Breast epithelium (tissue), 4 donors: ENCODE results near the gene OBSCN. TPM values are rescaled to one million over a fixed set of nuclear protein-coding genes. Genes with fewer than 3 reads are reported as not detected.
A peak's percentile ranks its signal among the peaks of the same experiment; 100 is the strongest.

Experiments used
- DNase-seq, 2 donors: peaks; one replicate each; pipeline ENCODE4 v3.0.0-alpha.2; 2019; ENCODE audit warnings: low spot score in 2 of 2
- H3K27ac ChIP-seq, 2 donors: fragments of 200-600 bp; sonication (generic) in 1 of 2; one replicate each; pipeline ENCODE4 v1.5.1; 2016 to 2019; ENCODE audit warnings: mild to moderate bottlenecking in 1 of 2
- H3K27me3 ChIP-seq, 2 donors: fragments of 200-600 bp; sonication (generic) in 1 of 2; one replicate each; pipeline versions ENCODE4 v1.5.1 to v1.6.0; 2017 to 2019; ENCODE audit warnings: control low read depth in 1 of 2, mild to moderate bottlenecking in 1 of 2
- H3K36me3 ChIP-seq: fragments of 200-600 bp; one replicate; pipeline ENCODE4 v1.5.1; 2019
- H3K4me1 ChIP-seq, 2 donors: fragments of 200-600 bp; sonication (generic); one replicate each; pipeline ENCODE4 v1.5.1; 2016 to 2019; ENCODE audit warnings: control low read depth in 1 of 2
- H3K4me3 ChIP-seq, 3 donors: fragments of 200-600 bp; sonication (generic); 1 replicate in 2 of 3; 2 replicates in 1 of 3; pipeline ENCODE4 v1.5.1; 2016 to 2019; ENCODE audit warnings: mild to moderate bottlenecking in 3 of 3, moderate library complexity in 2 of 3
- H3K9me3 ChIP-seq, 2 donors: fragments of 200-600 bp; sonication (generic) in 1 of 2; one replicate each; pipeline ENCODE4 v1.5.1; 2016 to 2019; ENCODE audit warnings: control low read depth in 1 of 2
- POLR2A ChIP-seq: fragments of 450-650 bp; IDR thresholded peaks from one replicate; pipeline ENCODE4 v1.6.1; 2016; ENCODE audit warnings: antibody characterized with exemption, mild to moderate bottlenecking, moderate library complexity
- POLR2AphosphoS5 ChIP-seq, 3 donors: sonication (generic); formaldehyde crosslinking; IDR thresholded peaks; one replicate each; pipeline ENCODE4 v1.6.1; 2017; ENCODE audit warnings: antibody characterized with exemption in 3 of 3
- intact Hi-C: fragments of 100-400 bp; cut with DNase I; formaldehyde crosslinking; loops from one replicate; pipeline ENCODE4 v1.15.1; 2023; ENCODE audit warnings: low total_unique reads
- total RNA-seq, 3 donors: library from RNA; depleted of rRNA; stranded (reverse); fragments of >200 nt; gene quantifications; one replicate each; pipeline ENCODE4 v1.1.0, GENCODE V29; 2016
- TF ChIP-seq, protein P1 (sequence below), 3 donors: fragments of 450-650 bp; IDR thresholded peaks; one replicate each; pipeline ENCODE4 v1.5.1; 2016 to 2017; ENCODE audit warnings: antibody characterized with exemption in 3 of 3, mild to moderate bottlenecking in 3 of 3, moderate library complexity in 3 of 3

Gene OBSCN
- total RNA-seq, 3 donors from 2014 or later, result 3.0 to 40.0 (median 27.9) TPM

DNA sequence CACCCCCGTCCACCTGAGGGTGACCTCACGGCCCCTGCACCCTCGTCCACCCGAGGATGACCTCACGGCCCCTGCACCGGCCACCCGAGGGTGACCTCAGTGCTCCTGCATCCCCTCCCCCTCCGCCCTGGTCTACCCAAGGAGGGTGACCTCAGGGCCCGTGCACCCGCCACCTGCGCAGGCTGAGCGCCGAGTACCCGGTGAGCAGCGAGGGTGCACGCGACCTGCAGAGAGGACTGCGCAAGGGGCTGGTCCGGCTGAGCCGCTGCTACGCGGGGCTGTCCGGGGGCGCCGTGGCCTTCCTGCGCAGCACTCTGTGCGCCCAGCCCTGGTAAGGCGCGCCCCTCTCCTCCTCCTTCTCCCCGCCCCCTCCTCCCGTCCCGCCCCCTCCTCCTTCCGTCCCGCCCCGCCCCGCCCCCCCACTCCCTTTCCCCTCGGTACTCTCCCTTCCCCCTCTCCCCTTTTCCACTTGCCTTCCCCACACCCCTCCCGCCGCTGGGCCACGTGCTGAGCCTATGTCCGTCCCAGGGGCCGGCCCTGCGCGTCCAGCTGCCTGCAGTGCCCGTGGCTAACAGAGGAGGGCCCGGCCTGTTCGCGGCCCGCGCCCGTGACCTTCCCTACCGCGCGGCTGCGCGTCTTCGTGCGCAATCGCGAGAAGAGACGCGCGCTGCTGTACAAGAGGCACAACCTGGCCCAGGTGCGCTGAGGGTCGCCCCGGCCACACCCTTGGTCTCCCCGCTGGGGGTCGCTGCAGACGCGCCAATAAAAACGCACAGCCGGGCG lies 170.4 kb downstream of the OBSCN start:
- Histone ChIP-seq H3K4me1 (peaks cover 0 to 4% of the 10 kb centered on the region in 2 donors), H3K9me3 (no peaks in the 10 kb centered on the region), H3K27me3 (no peaks in the 10 kb centered on the region), H3K27ac (peak overlapping the region; percentile 58 to 74), H3K36me3 (no peaks in the 10 kb centered on the region), H3K4me3 (peak overlapping the region; percentile 43 to 80 (median 64))
- DNase-seq, result peak; percentile 54 to 71
- TF ChIP-seq POLR2A, result no peak
- TF ChIP-seq, protein P1, sequence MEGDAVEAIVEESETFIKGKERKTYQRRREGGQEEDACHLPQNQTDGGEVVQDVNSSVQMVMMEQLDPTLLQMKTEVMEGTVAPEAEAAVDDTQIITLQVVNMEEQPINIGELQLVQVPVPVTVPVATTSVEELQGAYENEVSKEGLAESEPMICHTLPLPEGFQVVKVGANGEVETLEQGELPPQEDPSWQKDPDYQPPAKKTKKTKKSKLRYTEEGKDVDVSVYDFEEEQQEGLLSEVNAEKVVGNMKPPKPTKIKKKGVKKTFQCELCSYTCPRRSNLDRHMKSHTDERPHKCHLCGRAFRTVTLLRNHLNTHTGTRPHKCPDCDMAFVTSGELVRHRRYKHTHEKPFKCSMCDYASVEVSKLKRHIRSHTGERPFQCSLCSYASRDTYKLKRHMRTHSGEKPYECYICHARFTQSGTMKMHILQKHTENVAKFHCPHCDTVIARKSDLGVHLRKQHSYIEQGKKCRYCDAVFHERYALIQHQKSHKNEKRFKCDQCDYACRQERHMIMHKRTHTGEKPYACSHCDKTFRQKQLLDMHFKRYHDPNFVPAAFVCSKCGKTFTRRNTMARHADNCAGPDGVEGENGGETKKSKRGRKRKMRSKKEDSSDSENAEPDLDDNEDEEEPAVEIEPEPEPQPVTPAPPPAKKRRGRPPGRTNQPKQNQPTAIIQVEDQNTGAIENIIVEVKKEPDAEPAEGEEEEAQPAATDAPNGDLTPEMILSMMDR (IDR thresholded peaks at IDR 0.05), result peak in 2 of 3 donors; percentile 66 to 68
- TF ChIP-seq POLR2AphosphoS5 (IDR thresholded peaks at IDR 0.05), result peak in 2 of 3 donors; percentile 14 to 17
- intact Hi-C loops, result loop anchor here (1.0 kb wide), 1 partner anchor 39 kb away; no protein-coding TSS in a partner anchor

DNA sequence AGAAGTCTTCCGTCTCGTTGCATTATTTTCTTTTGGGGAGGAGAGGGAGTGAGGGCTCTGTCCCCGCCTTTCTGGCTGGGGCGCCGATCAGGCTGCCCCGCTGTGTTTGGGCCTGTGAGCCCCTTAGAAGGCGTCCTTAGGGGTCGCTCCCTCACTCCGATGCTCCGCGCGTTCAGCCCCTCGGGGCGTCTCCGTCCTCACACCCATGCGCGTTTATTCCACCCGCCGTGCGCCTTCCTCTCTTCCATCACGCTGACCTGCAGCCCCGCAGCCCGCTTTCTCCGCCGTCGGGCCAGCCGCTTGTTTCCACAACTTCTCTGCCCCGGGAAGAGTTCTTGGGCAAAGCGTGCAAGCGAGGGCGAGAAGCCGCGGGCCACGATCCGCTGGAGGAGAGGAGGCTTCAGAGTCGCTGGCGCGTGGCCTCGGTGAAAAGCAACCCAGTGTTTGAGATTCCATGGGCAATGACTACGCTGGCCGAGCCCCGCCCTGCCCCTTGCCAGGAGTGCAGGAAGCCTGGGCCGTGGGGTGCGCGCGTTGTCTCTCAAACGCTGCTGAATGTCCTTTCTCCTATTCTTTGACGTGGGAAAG lies 171.1 kb downstream of the OBSCN start:
- no peak for TF ChIP-seq POLR2A
- no peak for TF ChIP-seq POLR2AphosphoS5 (IDR thresholded peaks at IDR 0.05)
- TF ChIP-seq, protein P1 (IDR thresholded peaks at IDR 0.05), result no peak
- DNase-seq, result no peak
- H3K36me3 ChIP-seq, result no peaks in the 10 kb centered on the region
- peak overlapping the region; percentile 58 to 74 for H3K27ac ChIP-seq
- H3K27me3 ChIP-seq, result no peaks in the 10 kb centered on the region
- H3K9me3 ChIP-seq, result no peaks in the 10 kb centered on the region
- H3K4me3 ChIP-seq, result peak overlapping the region; percentile 43 to 80 (median 64)
- peaks cover 0 to 4% of the 10 kb centered on the region in 2 donors for H3K4me1 ChIP-seq
- intact Hi-C loops, result loop anchor here (1.0 kb wide), 1 partner anchor 40 kb away; no protein-coding TSS in a partner anchor

DNA sequence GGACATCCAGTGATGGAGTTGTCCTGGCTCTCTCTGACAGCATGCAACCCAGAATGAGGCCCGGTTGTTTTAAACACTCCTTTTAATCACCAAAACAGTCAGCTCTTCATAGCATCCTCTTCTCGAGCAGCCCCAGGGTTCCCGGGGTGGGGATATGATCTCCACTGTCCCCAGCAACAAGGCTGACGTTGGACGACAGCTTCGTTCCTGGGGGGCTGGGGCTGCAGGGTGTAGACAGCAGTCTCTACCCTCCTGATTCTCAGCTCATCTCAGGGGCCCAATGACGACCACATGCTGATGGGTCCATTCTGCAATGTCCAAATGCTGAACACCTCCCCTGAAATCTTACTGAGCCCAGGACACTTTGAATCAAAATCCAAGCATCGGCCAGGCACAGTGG lies 171.8 kb downstream of the OBSCN start:
- no peak for DNase-seq
- Histone ChIP-seq H3K27ac (no peak overlapping the region), H3K9me3 (no peaks in the 10 kb centered on the region), H3K4me3 (peak overlapping the region in 2 of 3 donors; percentile 64 to 80), H3K4me1 (peaks cover 0 to 4% of the 10 kb centered on the region in 2 donors), H3K27me3 (no peaks in the 10 kb centered on the region), H3K36me3 (no peaks in the 10 kb centered on the region)
- intact Hi-C loops, result no loop called here
- TF ChIP-seq POLR2A (no peak), POLR2AphosphoS5 (IDR thresholded peaks at IDR 0.05) (no peak)
- TF ChIP-seq, protein P1 (IDR thresholded peaks at IDR 0.05), result no peak

DNA sequence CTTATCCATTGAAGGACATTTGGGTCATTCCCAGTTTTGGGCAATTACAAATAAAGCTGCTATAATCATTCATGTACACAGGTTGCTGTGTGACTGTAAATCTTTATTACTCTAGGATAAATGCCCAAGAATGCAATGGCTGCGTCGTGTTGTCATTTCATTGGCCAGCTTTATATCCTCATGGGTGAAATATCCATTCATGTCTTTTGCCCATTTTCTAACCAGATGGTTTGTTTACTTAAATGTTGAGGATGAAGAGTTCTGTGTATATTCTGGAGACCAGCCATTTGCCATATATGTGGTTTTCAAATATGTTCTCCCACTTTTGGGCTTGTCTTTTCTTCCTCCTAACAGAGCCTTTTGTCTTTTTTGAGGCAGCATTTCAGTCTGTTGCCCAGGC lies 173.5 kb downstream of the OBSCN start:
- no peak for DNase-seq
- Histone ChIP-seq H3K4me3 (no peak overlapping the region), H3K4me1 (peaks cover 0 to 4% of the 10 kb centered on the region in 2 donors), H3K36me3 (no peaks in the 10 kb centered on the region), H3K27ac (no peak overlapping the region), H3K27me3 (no peaks in the 10 kb centered on the region), H3K9me3 (no peaks in the 10 kb centered on the region)
- intact Hi-C loops, result no loop called here
- no peak for TF ChIP-seq POLR2AphosphoS5 (IDR thresholded peaks at IDR 0.05)
- TF ChIP-seq POLR2A, result no peak
- TF ChIP-seq, protein P1 (IDR thresholded peaks at IDR 0.05), result no peak

DNA sequence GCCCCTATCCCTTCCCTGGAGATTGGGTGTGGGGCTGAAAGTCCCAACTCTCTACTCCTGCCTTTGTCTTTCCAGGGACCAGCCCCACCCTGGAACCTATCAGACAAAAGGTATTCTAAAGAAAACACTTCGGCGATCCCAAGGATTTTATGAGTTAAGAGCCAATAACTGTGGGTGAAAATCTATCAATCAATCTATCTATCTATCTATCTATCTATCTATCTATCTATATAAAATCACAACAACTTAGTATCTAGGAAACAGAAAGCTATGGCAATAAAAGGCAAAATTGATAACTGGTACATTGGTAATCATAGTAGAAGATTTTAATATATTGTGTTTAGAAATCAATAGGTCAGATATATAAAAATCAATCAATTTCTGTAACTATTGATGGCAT lies 175.9 kb downstream of the OBSCN start:
- Histone ChIP-seq H3K27me3 (no peaks in the 10 kb centered on the region), H3K9me3 (no peaks in the 10 kb centered on the region), H3K36me3 (no peaks in the 10 kb centered on the region), H3K4me3 (no peak overlapping the region), H3K4me1 (peaks cover 0 to 4% of the 10 kb centered on the region in 2 donors), H3K27ac (no peak overlapping the region)
- TF ChIP-seq POLR2AphosphoS5 (IDR thresholded peaks at IDR 0.05), result no peak
- intact Hi-C loops, result no loop called here
- DNase-seq, result no peak
